Neural progenitor cell (in vitro differentiated cells): Measurements from ENCODE around the gene LMBRD2.

Experiments
- EZH2 ChIP-seq: fragments of 200-600 bp; sonication (generic); IDR thresholded peaks from 2 replicates; pipeline ENCODE4 v1.6.1; 2017; ENCODE audit warnings: antibody characterized with exemption, mild to moderate bottlenecking, moderate library complexity
- EZH2phosphoT487 ChIP-seq: fragments of 200-600 bp; sonication (generic); IDR thresholded peaks from 2 replicates; pipeline ENCODE4 v1.6.1; 2017; ENCODE audit warnings: antibody characterized with exemption
- TF ChIP-seq, protein P1 (sequence below): fragments of 200-600 bp; sonication (generic); IDR thresholded peaks from 2 replicates; pipeline ENCODE4 v1.5.1; 2017; ENCODE audit warnings: antibody characterized with exemption, mild to moderate bottlenecking

DNA sequence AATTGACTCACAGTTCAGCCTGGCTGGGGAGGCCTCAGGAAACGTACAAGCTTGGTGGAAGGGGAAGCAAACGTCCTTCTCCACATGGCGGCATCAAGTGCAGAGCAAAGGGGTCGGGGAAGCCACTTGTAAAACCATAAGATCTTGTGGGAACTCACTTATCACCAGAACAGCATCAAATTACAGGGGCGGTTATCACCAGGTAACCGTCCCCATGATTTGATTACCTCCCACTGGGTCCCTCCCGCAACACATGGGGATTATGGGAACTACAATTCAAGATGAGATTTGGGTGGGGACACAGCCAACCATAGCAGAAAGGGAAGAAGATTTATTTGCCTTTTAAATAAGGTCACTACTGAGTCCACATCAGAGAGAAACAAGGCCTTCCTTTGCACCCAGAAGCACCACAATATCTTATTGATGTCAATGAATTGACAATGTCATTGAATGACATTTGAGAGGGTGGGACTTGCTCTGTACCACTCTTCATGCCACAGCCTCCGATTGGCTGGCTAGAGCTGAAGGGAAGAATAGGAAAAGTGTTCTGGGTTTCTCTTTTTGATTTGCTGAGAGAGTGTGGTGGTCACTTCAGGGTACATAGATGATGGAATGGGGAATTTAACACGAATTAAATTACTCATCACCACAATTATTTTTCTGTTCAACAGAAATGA is 11.3 kb upstream of the LMBRD2 start:
- TF ChIP-seq, protein P1, sequence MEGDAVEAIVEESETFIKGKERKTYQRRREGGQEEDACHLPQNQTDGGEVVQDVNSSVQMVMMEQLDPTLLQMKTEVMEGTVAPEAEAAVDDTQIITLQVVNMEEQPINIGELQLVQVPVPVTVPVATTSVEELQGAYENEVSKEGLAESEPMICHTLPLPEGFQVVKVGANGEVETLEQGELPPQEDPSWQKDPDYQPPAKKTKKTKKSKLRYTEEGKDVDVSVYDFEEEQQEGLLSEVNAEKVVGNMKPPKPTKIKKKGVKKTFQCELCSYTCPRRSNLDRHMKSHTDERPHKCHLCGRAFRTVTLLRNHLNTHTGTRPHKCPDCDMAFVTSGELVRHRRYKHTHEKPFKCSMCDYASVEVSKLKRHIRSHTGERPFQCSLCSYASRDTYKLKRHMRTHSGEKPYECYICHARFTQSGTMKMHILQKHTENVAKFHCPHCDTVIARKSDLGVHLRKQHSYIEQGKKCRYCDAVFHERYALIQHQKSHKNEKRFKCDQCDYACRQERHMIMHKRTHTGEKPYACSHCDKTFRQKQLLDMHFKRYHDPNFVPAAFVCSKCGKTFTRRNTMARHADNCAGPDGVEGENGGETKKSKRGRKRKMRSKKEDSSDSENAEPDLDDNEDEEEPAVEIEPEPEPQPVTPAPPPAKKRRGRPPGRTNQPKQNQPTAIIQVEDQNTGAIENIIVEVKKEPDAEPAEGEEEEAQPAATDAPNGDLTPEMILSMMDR: no peak
- TF ChIP-seq EZH2 (no peak), EZH2phosphoT487 (no peak)
